SK-N-MC (cell line): ENCODE data around the gene CTBP2.

Experiments used
- EZH2 ChIP-seq: fragments of 200-600 bp; sonication (generic); IDR thresholded peaks from one replicate; pipeline ENCODE4 v1.6.1; 2017; ENCODE audit warnings: antibody characterized with exemption
- POLR2AphosphoS5 ChIP-seq: IDR thresholded peaks from 2 replicates; pipeline ENCODE4 v1.6.1; 2012; ENCODE audit warnings: mild to moderate bottlenecking, low read depth, low read length, borderline replicate concordance

GRCh38 chr10:124952123-124952522 lies 208.2 kb downstream of the CTBP2 start:
- TF ChIP-seq POLR2AphosphoS5, result no peak
- TF ChIP-seq EZH2, result no peak
